Lower leg skin (tissue), 3 donors: ENCODE results near the gene AK2.

ENCODE experiments used
- POLR2A ChIP-seq, 2 donors: fragments of 450-650 bp; IDR thresholded peaks; one replicate each; pipeline ENCODE4 v1.6.1; 2016 to 2017; ENCODE audit warnings: antibody characterized with exemption in 2 of 2, mild to moderate bottlenecking in 1 of 2, moderate library complexity in 1 of 2
- TF ChIP-seq, protein P1 (sequence below), 3 donors: fragments of 450-650 bp; IDR thresholded peaks; one replicate each; pipeline ENCODE4 v1.5.1; 2016; ENCODE audit warnings: antibody characterized with exemption in 3 of 3, mild to moderate bottlenecking in 3 of 3, moderate library complexity in 2 of 3

DNA sequence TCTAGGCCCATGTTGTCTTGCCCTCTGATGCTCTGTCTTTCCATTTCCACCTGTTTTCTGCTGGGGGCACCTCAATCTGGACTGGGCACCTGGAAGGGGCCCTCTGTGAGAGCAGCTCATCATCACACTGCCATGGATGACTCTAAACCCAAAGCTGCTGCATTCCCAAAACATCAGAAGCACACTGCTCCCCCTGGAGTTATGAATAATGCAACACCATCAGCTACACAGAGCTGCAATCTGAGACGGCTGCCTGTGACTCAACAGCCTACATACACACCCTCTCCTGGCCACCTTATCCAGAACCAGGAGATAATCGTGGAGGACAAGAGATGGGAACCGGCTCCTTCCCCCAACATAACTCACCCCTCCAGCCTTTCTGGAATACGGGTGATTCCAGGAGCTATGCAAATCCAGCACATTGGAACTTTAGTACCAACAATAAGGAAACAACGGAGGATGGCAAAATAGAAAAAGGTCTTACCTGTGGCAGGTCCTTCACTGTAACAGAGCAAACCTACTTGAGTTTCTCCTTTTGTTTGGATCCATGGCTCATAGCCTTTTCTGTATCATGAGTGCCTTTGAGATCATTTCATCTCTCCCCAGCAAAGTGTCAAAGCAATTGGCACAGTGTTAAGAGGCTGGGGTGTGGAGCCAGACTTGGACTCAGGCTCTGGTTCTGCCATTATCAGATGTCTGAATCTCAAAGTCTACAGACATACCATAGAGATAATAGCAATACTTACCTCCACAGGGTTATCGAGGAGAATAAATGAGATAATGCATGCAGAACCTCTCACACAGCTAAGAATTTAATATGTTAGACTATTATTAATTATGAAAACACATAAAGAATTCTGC, 29.3 kb downstream of the AK2 start:
- TF ChIP-seq, protein P1, sequence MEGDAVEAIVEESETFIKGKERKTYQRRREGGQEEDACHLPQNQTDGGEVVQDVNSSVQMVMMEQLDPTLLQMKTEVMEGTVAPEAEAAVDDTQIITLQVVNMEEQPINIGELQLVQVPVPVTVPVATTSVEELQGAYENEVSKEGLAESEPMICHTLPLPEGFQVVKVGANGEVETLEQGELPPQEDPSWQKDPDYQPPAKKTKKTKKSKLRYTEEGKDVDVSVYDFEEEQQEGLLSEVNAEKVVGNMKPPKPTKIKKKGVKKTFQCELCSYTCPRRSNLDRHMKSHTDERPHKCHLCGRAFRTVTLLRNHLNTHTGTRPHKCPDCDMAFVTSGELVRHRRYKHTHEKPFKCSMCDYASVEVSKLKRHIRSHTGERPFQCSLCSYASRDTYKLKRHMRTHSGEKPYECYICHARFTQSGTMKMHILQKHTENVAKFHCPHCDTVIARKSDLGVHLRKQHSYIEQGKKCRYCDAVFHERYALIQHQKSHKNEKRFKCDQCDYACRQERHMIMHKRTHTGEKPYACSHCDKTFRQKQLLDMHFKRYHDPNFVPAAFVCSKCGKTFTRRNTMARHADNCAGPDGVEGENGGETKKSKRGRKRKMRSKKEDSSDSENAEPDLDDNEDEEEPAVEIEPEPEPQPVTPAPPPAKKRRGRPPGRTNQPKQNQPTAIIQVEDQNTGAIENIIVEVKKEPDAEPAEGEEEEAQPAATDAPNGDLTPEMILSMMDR (IDR thresholded peaks at IDR 0.05) = no peak
- TF ChIP-seq POLR2A (IDR thresholded peaks at IDR 0.05) = no peak
